NCI-H82 treated with DMSO at 0.1 percent for 48 hours (cell line): Measurements from ENCODE around the gene MESD.

Source experiments
- DNase-seq: peaks from one replicate; lab custom pipeline; 2025; ENCODE audit not compliant: unreplicated experiment; lab: John Stamatoyannopoulos, UW

The MESD gene

DNA sequence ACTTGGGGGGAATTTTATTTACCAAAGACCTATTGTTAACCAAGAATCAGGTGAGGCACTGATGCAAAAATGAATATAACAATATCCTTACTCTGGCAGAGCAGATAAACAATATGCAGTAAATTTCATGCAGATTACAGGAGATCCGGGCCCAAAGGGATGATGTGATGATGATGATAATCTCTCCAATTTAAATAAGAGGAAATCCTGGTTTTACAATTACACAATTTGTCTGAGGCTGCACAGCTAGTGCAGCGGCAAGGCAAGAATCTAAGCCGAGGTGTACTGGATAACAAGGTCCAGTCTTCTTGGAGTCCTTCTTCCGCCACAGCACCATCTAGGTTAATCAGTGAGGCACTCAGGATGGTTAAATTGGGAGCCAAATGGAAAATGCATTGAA is 2.4 kb upstream of the MESD start:
- no peak for DNase-seq

DNA sequence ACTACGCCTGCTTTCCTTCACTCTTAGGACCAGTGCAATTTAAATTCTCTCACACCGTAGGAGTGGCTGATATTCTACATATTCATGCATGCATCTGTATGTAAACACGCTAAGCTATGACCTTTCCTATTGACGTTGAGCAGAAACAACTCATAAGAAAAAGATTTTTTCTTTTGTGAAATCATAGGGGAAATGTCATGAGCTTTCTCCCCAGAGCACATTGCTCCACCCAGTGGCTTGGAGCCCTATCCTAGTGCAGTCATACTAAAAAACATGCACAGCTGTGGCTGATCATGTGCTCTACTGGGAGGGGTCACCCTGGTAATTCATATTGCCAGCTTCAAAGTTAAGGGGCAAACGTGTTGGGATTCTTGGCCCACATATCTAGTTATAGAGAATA is 1.8 kb upstream of the MESD start:
- DNase-seq, result no peak

GRCh38 chr15:80990955-80991354 is 1.3 kb upstream of the MESD start:
- no peak for DNase-seq

DNA sequence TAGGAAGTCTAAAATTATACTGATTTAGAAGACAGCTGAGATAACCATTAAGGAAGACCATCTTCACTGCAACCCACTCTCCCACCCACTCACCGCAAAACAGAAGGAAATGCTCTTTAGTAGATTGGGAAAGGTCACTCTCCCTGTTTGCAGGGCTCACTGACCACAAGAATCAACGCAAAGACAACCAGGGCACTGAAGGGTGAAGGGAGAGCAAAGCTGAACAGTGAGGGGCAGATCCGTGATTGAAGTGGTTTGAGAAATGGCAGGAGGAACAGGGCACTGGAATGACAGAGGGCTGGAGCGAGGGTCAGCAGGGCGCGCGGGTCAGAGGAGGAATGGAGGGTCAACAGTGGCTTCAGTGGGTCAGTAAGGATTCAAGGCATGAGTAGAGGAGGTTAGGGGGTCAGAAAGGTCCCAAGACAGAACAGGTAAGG is 520 bp downstream of the MESD start:
- no peak for DNase-seq

GRCh38 chr15:80988148-80988796 is 1.3 kb downstream of the MESD start:
- no peak for DNase-seq

DNA sequence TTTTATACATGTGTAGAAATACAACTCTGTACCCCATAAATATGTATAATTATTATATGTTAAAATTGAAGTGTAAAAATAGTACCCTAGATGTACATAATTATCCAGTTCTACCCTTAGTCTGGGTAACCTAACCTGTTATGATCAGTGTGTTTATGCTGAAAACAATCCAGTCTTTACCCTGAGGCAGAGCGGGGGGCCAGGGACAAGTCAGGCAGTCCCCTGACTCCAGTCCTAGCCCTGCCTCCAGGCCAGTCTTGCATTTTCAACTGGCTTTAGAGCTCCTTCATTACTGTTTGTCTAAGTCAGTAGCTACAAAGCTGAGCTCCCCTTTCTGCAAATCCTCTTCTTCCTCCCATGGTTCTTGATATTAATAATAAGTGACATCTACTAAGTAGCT is 3.1 kb downstream of the MESD start:
- DNase-seq, result peak; percentile 6

GRCh38 chr15:80985981-80986380 is 3.6 kb downstream of the MESD start:
- DNase-seq, result no peak

DNA sequence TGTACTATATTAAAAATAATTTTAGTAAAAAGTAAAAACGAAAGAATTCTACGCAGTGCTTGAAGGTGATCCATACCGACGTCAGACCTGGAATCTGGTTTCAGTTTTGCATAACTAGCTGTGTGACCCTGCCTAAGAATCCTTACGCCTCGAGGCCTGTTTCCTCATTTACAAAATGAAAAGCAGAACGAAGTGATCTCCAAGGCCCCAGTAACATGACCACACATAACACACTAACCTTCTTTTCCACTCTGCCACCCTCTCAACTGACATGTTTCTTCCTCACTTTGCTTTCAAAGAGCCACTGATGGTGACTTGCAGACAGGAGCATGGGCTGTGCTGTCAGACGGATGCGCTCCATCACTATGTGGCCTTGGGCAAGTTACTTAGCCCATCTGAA is 4.8 kb downstream of the MESD start:
- DNase-seq, result no peak

DNA sequence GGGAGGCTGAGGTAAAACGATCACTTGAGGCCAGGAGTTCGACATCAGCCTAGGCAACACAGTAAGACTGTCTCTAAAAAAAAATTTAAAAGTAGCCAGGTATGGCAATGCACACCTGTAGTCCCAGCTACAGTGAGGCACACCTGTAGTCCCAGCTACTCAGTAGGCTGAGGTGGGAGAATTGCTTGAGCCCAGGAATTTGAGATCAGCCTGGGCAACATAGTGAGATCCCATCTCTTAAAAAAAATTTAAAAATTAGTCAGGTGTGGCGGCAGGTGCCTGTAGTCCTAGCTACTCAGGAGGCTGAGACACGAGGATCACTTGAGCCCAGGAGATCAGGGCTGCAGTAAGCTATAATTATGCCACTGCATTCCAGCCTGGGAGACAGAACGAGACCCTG is 6.8 kb downstream of the MESD start:
- DNase-seq, result no peak

DNA sequence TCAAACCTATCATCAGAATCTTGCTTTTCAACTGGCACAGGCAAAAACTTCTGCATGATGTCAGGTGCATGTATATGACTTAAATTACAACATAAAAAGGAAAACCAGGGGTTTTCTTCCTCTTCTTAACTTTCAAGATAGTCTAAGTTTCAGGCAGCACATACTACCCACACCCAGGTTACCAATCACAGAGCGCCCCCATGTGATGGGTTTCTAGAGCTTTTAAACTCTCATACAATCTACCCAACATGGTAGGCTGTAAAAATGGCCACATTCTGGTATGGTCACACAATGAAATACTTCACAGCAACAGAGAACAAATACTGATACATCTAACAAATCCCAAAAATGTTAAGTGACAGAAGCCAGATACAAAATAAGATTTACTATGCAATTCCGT is 7.4 kb downstream of the MESD start:
- DNase-seq, result no peak

DNA sequence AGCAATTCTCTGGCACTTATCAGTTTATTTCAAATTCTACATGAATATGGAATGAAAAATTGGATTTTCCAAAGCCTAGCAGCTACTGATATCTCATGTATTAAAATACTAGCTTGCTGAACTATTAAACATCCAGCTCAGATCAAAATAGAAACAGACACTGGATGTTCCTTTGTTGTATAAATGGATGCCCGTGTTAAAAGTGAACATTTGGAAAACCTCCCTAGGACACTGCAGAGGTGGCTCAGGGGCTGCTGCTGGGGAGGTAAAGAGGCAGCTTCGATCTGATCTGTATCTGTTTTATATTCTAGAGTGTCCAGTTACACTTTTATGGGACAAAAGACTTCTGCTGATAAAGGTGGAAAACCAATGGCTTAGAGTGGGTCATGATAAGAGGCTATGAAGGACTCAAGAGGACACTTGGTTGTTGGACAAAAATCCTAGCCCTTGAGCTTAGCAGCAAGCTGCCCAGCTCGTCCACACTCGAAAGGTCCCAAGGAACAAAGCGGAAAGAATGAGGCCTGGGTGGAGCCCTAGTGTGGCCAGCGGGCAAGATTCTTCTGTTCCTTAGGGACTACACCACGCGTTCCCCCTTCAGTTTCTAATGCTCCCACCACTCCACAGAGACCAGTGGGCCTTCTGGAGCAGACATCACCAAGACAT is 9.9 kb downstream of the MESD start:
- DNase-seq, result no peak

DNA sequence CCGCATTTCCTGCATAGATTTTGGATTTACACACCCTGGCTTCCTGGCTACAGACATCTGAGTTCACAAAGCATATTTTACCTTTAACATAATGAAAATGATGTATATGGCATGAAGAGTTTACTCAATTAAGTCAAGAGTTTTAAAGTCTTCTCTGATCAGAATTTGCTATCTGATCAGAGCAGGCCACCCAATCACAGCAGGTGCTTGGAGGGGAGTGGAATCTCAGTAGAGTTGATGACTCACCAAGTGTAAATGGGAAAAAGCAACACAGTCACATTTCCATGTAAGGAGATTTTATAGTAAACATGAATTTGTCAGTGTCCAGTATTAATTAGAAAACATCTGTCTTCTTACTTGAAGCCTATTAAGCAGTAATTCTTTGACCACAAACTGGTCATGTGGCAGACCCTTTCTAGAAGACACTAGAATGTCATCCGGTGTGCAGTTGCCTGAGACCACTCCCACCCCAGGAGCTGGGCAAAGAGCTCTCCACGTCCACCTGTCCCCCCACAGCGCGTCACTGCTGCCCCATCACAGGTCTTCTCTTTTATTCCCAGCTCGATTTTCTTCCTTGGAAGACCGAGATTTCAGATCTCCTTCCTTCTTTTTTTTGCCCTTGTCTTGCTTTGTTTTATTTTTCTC is 10.8 kb downstream of the MESD start:
- DNase-seq, result no peak

DNA sequence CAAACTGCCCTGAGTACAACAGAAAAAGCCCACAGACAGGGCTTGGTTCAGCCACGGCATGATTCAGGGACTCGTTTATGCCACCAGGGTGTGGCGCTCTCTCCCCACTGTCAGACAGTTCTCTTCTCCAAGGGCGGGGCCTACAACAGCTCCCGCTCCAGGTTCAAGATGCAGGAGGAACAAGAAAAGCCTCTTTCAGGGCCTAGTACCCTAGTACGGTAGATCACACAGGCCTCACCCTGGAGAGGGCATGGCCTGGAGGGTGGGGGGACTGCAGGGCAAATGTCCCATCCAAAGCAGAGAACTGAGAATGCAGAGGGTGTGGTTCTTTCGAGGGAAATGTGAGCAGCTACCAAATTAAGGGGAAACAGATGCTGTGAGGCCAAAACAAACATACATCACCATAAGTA is 12.0 kb downstream of the MESD start:
- DNase-seq, result peak; percentile 23

GRCh38 chr15:80976851-80977250 is 12.8 kb downstream of the MESD start:
- DNase-seq, result no peak

- DNase-seq, result no peak
These were observed 14.7 kb downstream of the MESD start for GRCh38 chr15:80974914-80975313.

DNA sequence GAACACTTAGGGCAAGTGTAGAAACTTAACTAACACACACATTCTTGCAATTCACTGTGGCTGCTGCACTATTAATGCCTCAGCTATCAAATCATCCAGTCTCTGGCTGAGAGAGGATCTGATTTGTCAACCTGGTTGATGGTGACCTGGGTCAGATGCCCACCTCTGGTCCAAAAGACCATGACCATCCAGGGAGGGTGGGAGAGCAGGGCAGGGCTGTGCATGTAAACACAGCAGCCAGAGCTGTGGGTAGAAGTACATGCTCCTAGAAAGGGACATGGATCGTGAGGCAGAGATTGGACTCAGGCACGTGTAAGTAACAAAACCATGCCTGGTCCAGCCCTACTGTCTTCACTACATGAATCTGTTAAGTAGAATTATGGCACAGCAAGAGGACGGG is 17.3 kb downstream of the MESD start:
- no peak for DNase-seq

GRCh38 chr15:80971143-80971542 is 18.5 kb downstream of the MESD start:
- DNase-seq, result no peak

DNA sequence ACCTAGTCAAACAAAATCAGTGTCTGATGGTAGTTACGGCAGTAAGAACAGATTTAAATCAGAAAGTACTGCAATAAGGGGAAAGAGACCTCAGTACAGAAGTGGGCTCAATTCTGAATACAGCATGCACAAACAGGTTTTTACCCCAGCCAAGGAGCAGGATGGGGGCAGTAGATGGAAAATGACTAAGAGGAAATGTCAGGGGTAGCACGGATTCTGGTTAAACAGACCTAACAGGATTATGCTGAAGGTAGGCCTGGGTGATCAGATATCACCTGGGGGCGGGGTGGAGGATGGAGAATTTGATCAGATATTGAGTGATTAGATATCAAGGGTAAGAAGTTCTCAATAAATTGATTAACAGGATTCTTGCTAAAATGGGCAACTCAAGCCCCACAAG is 19.0 kb downstream of the MESD start:
- no peak for DNase-seq

GRCh38 chr15:80970018-80970657 is 19.5 kb downstream of the MESD start:
- DNase-seq, result no peak

- no peak for DNase-seq
These were observed 20.3 kb downstream of the MESD start for GRCh38 chr15:80969316-80969715.

DNA sequence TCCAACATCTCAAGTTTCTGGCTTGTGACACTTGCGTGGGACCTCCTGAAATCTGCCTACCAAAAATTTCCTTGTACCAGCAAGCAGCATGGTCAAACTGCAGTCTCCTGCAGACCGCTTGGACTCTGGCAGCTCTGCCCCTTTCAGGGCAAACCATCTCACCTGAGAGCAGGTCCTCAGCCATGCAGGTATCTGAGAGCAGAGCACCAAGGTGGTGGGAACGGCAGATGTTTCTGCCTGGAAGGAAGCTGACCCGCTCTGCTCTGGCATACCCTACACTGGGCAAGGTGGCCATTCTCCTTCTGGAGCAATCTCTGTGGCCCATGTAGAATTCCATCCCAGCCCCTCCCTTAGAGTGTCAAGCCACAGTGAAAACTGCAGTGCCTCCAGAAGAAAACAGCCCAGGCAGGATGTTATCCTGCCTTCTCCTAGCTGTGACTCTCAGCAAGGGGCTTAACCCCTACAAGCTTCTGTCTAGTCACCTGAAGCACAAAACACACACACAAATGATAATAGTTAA is 21.6 kb downstream of the MESD start:
- DNase-seq, result no peak

DNA sequence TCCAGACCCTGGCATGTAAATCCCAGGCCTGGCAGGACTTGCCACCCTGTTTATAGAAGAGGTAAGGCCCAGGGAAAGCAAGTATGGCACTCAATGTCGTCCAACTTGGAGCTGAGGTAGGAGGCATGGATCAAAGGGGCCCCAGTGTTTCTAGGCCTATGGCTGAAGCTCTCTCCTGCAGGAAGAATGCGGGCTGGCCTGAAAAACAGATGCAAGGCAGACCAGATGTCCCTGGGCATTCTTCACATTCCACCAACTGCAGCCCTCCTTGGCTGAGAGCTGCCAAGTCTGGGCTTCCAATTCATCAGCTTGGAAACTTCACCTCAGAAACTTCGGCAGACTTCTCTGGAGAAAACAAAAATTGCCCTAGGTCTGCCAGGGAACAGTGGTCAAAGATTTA is 22.2 kb downstream of the MESD start:
- no peak for DNase-seq
